Panc1 (cell line): ENCODE results near the gene CDK17.

ENCODE experiments used
- POLR2AphosphoS5 ChIP-seq: IDR thresholded peaks from 2 replicates; pipeline ENCODE4 v1.6.1; 2012; ENCODE audit warnings: mild to moderate bottlenecking, low read depth, low read length, moderate library complexity
- SIN3A ChIP-seq: IDR thresholded peaks from 2 replicates; pipeline ENCODE4 v1.6.1; 2012; ENCODE audit warnings: low read depth, mild to moderate bottlenecking, low read length, moderate library complexity, borderline replicate concordance; ENCODE audit not compliant: insufficient read depth
- TF ChIP-seq, protein P1 (sequence below): fragments of 450-650 bp; IDR thresholded peaks from 2 replicates; pipeline ENCODE4 v1.5.1; 2017; ENCODE audit warnings: mild to moderate bottlenecking
- TF ChIP-seq, protein P2 (sequence below), 2 experiments: IDR thresholded peaks; 2 replicates each; pipeline ENCODE4 v1.6.1; 2011 to 2012; ENCODE audit warnings: low read depth in 2 of 2, control low read depth in 1 of 2, low read length in 1 of 2, mild to moderate bottlenecking in 1 of 2, moderate library complexity in 1 of 2; ENCODE audit not compliant: insufficient read depth in 1 of 2

DNA sequence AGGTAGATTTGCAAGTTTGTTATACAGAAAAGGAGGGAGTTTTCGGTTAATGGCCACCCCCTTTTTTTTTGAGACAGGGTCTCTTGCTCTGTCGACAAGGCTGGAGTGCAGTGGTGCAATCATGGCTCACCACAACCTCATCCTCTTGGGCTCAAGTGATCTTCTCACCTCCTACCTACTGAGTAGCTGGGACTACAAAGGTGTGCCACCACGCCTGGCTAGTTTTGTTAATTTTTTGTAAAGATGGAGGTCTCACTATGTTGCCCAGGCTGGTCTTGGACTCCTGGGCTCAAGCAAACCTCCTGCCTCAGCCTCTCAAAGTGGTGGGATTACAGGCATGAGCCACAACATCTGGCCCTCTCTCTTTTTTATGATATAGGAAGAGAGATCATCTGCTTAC, 94.6 kb downstream of the CDK17 start:
- TF ChIP-seq, protein P1, sequence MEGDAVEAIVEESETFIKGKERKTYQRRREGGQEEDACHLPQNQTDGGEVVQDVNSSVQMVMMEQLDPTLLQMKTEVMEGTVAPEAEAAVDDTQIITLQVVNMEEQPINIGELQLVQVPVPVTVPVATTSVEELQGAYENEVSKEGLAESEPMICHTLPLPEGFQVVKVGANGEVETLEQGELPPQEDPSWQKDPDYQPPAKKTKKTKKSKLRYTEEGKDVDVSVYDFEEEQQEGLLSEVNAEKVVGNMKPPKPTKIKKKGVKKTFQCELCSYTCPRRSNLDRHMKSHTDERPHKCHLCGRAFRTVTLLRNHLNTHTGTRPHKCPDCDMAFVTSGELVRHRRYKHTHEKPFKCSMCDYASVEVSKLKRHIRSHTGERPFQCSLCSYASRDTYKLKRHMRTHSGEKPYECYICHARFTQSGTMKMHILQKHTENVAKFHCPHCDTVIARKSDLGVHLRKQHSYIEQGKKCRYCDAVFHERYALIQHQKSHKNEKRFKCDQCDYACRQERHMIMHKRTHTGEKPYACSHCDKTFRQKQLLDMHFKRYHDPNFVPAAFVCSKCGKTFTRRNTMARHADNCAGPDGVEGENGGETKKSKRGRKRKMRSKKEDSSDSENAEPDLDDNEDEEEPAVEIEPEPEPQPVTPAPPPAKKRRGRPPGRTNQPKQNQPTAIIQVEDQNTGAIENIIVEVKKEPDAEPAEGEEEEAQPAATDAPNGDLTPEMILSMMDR: no peak
- TF ChIP-seq SIN3A (no peak), POLR2AphosphoS5 (no peak)
- TF ChIP-seq, protein P2, sequence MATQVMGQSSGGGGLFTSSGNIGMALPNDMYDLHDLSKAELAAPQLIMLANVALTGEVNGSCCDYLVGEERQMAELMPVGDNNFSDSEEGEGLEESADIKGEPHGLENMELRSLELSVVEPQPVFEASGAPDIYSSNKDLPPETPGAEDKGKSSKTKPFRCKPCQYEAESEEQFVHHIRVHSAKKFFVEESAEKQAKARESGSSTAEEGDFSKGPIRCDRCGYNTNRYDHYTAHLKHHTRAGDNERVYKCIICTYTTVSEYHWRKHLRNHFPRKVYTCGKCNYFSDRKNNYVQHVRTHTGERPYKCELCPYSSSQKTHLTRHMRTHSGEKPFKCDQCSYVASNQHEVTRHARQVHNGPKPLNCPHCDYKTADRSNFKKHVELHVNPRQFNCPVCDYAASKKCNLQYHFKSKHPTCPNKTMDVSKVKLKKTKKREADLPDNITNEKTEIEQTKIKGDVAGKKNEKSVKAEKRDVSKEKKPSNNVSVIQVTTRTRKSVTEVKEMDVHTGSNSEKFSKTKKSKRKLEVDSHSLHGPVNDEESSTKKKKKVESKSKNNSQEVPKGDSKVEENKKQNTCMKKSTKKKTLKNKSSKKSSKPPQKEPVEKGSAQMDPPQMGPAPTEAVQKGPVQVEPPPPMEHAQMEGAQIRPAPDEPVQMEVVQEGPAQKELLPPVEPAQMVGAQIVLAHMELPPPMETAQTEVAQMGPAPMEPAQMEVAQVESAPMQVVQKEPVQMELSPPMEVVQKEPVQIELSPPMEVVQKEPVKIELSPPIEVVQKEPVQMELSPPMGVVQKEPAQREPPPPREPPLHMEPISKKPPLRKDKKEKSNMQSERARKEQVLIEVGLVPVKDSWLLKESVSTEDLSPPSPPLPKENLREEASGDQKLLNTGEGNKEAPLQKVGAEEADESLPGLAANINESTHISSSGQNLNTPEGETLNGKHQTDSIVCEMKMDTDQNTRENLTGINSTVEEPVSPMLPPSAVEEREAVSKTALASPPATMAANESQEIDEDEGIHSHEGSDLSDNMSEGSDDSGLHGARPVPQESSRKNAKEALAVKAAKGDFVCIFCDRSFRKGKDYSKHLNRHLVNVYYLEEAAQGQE (IDR thresholded peaks at IDR 0.05; ENCODE audit: insufficient read depth in 1 of 2, low read depth in 2 of 2, low read length in 1 of 2): no peak
